HepG2 (cell line): ENCODE measurements around the gene CDV3. TPM values are rescaled to one million over a fixed set of nuclear protein-coding genes. Genes with fewer than 3 reads are reported as not detected.

Source experiments
- AKNA ChIP-seq: sonication (generic); formaldehyde crosslinking; IDR thresholded peaks from 2 replicates; pipeline ENCODE4 v1.4.0; 2020; ENCODE audit warnings: missing genetic modification reagents, borderline replicate concordance
- ARID4A ChIP-seq: sonication (generic); formaldehyde crosslinking; IDR thresholded peaks from 2 replicates; pipeline ENCODE4 v1.5.0; 2020; ENCODE audit warnings: mild to moderate bottlenecking, missing genetic modification reagents, borderline replicate concordance
- FOSL2 ChIP-seq: sonication (generic); formaldehyde crosslinking; IDR thresholded peaks from 2 replicates; pipeline ENCODE4 v1.4.0; 2020; ENCODE audit warnings: missing genetic modification reagents
- HNF1A ChIP-seq, 2 experiments: sonication (generic) in 1 of 2; formaldehyde crosslinking in 1 of 2; IDR thresholded peaks; 2 replicates each; pipeline versions ENCODE4 v1.4.0 to v1.6.1; 2016 to 2020; ENCODE audit warnings: borderline replicate concordance in 1 of 2, low read depth in 1 of 2, mild to moderate bottlenecking in 1 of 2, missing genetic modification reagents in 1 of 2
- KDM4B ChIP-seq: sonication (generic); formaldehyde crosslinking; IDR thresholded peaks from 2 replicates; pipeline ENCODE4 v1.4.0; 2020; ENCODE audit warnings: missing genetic modification reagents
- KLF9 ChIP-seq: IDR thresholded peaks from 2 replicates; pipeline ENCODE4 v1.6.1; 2016; ENCODE audit warnings: low read depth
- MZF1 ChIP-seq: sonication (generic); formaldehyde crosslinking; IDR thresholded peaks from 2 replicates; pipeline ENCODE4 v1.8.1; 2023; ENCODE audit warnings: mild to moderate bottlenecking, missing genetic modification reagents, borderline replicate concordance
- PHB2 ChIP-seq: fragments of 450-650 bp; IDR thresholded peaks from 2 replicates; pipeline ENCODE4 v1.6.1; 2018; ENCODE audit not compliant: partially characterized antibody
- PLRG1 ChIP-seq: fragments of 450-650 bp; conservative IDR thresholded peaks from 2 replicates; pipeline ENCODE4 v1.6.1; 2016
- TBL1XR1 ChIP-seq: fragments of 150-350 bp; IDR thresholded peaks from 2 replicates; pipeline ENCODE4 v1.6.1; 2014; ENCODE audit warnings: borderline replicate concordance, low read length; ENCODE audit not compliant: partially characterized antibody
- ZNF598 ChIP-seq: sonication (generic); formaldehyde crosslinking; IDR thresholded peaks from 2 replicates; pipeline ENCODE4 v1.5.1; 2020; ENCODE audit warnings: mild to moderate bottlenecking, missing genetic modification reagents, borderline replicate concordance
- ZSCAN20 ChIP-seq: sonication (generic); formaldehyde crosslinking; IDR thresholded peaks from 2 replicates; pipeline ENCODE4 v1.4.0; 2020; ENCODE audit warnings: missing genetic modification reagents, mild to moderate bottlenecking, borderline replicate concordance
- ZZZ3 ChIP-seq: sonication (generic); formaldehyde crosslinking; IDR thresholded peaks from 2 replicates; pipeline ENCODE4 v1.4.0; 2020; ENCODE audit warnings: missing genetic modification reagents, mild to moderate bottlenecking, borderline replicate concordance
- polyA plus RNA-seq, 8 experiments: library from polyadenylated mRNA; depleted of rRNA in 3 of 8; stranded (reverse) in 7 of 8; unstranded in 1 of 8; fragments of >200 nt; fragmentation: Illumina TruSeq in 4 of 8; extraction: Trizol in 4 of 8; gene quantifications; 2 replicates each; pipeline versions ENCODE4 v1.2.1 to v1.2.3, GENCODE V29; 2011 to 2016; ENCODE audit warnings: low read depth in 4 of 8, missing spikeins in 1 of 8, mixed read lengths in 1 of 8; ENCODE audit not compliant: insufficient read depth in 1 of 8
- total RNA-seq, 5 experiments: library from RNA; depleted of rRNA; stranded (reverse); fragments of >200 nt; fragmentation: Illumina TruSeq; extraction: Trizol; gene quantifications; 2 replicates each; pipeline ENCODE4 v1.2.3, GENCODE V29; 2016; ENCODE audit warnings: low read depth in 1 of 5
- TF ChIP-seq, protein P1 (sequence below): IDR thresholded peaks from 2 replicates; pipeline ENCODE4 v1.6.1; 2012; ENCODE audit warnings: inconsistent platforms

CDV3 gene
- total and polyA plus RNA-seq, 2 of the 13 experiments (the other 11 are each of a cell fraction or from before 2014, with no cell fraction given), result 46.6 to 145 TPM

DNA sequence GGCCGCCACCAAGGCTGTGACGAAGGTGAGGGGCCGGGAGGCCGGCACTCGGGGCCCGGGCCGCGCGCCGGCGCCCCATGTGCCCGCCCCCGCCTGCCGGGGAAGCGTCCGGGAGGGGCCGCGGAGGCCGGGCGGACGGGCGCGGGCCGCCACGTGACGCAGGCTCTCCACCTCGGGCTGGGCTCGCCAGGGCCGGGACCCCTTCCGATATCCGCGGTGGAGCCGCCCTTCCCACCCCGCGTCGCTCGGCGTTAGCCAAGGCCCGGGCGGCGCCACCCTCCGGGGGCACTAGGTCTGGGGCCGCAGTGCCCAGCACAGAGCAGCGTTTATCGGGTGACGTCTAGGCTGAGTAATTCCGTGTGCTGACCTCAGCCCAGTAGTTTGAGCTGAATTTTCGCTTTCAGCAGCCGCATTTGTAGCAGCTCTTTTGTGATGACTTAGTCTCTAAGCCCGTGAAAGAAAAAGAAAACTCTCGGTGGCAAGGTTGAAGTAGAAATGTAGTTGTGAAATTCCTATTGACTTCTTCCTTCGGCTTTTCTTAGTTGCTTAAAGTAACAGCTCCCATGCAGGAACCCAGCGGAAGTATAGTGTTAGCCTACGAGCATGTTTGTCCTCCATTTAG lies 885 bp downstream of the CDV3 start (continued):
- TF ChIP-seq HNF1A (IDR thresholded peaks at IDR 0.05; ENCODE audit: low read depth) (no peak), HNF1A (CRISPR knock-in tag; IDR thresholded peaks at IDR 0.05; ENCODE audit: borderline replicate concordance) (no peak), ZSCAN20 (no peak), ZZZ3 (no peak), MZF1 (CRISPR knock-in tag) (no peak), KDM4B (CRISPR knock-in tag) (0 out of 2 replicates have a peak, but pooled peaks have one; percentile 25), ARID4A (CRISPR knock-in tag) (peak; percentile 55; the same call in 1 of the 2 replicates), PLRG1 (no peak), PHB2 (no peak), ZNF598 (no peak), TBL1XR1 (no peak), AKNA (CRISPR knock-in tag) (no peak), FOSL2 (CRISPR knock-in tag) (peak; percentile 18; the same call in 1 of the 2 replicates), KLF9 (CRISPR knock-in tag) (no peak)
- TF ChIP-seq, protein P1, sequence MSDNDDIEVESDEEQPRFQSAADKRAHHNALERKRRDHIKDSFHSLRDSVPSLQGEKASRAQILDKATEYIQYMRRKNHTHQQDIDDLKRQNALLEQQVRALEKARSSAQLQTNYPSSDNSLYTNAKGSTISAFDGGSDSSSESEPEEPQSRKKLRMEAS, result peak; percentile 75
